WI38 (cell line): Measurements from ENCODE around the gene SLC43A2.
A peak's percentile ranks its signal among the peaks of the same experiment; 100 is the strongest.
"Not testable (repeated sequence)": the region's sequence is repeated elsewhere in the genome, so short reads cannot be mapped to it uniquely, and the experiment has no call there.

Experiments used
- H3K4me3 ChIP-seq: 2 replicates; pipeline ENCODE4 v1.5.1; 2011; ENCODE audit warnings: low read depth, mild to moderate bottlenecking, control low read depth, low read length
- CTCF ChIP-seq: IDR thresholded peaks from 2 replicates; pipeline ENCODE4 v1.5.1; 2012; ENCODE audit warnings: low read depth, mild to moderate bottlenecking, control low read depth, low read length

The SLC43A2 gene

GRCh38 chr17:1627982-1628855, at the start of gene SLC43A2:
Gene SLC43A2 (minus strand): TSS chr17:1628834. CDS start chr17:1627874, 960 bp downstream.
- TF ChIP-seq CTCF = no peak
- H3K4me3 ChIP-seq = peak within 1 kb of the TSS; percentile 67

- no peak for TF ChIP-seq CTCF
- no peak overlapping the region for H3K4me3 ChIP-seq
These were observed 47.8 kb upstream of the SLC43A2 start for GRCh38 chr17:1676401-1676800.

- no peak for TF ChIP-seq CTCF
These were observed 44.6 kb upstream of the SLC43A2 start for GRCh38 chr17:1673041-1673785.

GRCh38 chr17:1663934-1664333, 35.3 kb upstream of the SLC43A2 start:
- H3K4me3 ChIP-seq = not testable (repeated sequence)

More at GRCh38 chr17:1673041-1673785, 44.6 kb upstream of the SLC43A2 start:
- H3K4me3 ChIP-seq = no peak overlapping the region

GRCh38 chr17:1661045-1661444, 32.4 kb upstream of the SLC43A2 start:
- TF ChIP-seq CTCF = no peak
- H3K4me3 ChIP-seq = no peak overlapping the region

GRCh38 chr17:1658100-1658499, 29.5 kb upstream of the SLC43A2 start:
- no peak for TF ChIP-seq CTCF
- no peak overlapping the region for H3K4me3 ChIP-seq

GRCh38 chr17:1653735-1654134, 25.1 kb upstream of the SLC43A2 start:
- no peak overlapping the region for H3K4me3 ChIP-seq
- no peak for TF ChIP-seq CTCF

GRCh38 chr17:1652794-1653193, 24.2 kb upstream of the SLC43A2 start:
- not testable (repeated sequence) for H3K4me3 ChIP-seq
